Endothelial cell of umbilical vein (primary cell): ENCODE data around the gene TP53AIP1.

Source experiments
- EZH2 ChIP-seq: IDR thresholded peaks from 2 replicates; pipeline ENCODE4 v1.6.1; 2012; ENCODE audit warnings: borderline replicate concordance, low read depth, mild to moderate bottlenecking, moderate library complexity, low read length, inconsistent platforms; ENCODE audit not compliant: severe bottlenecking
- GATA2 ChIP-seq: IDR thresholded peaks from 2 replicates; pipeline ENCODE4 v1.7.0; 2011; ENCODE audit warnings: low read depth, mild to moderate bottlenecking, moderate library complexity, mixed read lengths, low read length; ENCODE audit not compliant: insufficient read length, insufficient read depth
- JUN ChIP-seq: IDR thresholded peaks from 2 replicates; pipeline ENCODE4 v1.6.1; 2011; ENCODE audit warnings: borderline replicate concordance, low read depth; ENCODE audit not compliant: insufficient read length, insufficient read depth
- MYC ChIP-seq: IDR thresholded peaks from one replicate; pipeline ENCODE4 v1.6.1; 2011; ENCODE audit warnings: mild to moderate bottlenecking, low read depth, low read length
- POLR2A ChIP-seq: IDR thresholded peaks from 2 replicates; pipeline ENCODE4 v1.6.1; 2012; ENCODE audit warnings: low read depth, mild to moderate bottlenecking, control low read depth, low read length
- POLR2AphosphoS5 ChIP-seq: IDR thresholded peaks from 2 replicates; pipeline ENCODE4 v1.6.1; 2012; ENCODE audit warnings: low read depth, mild to moderate bottlenecking, control low read depth, low read length, moderate library complexity; ENCODE audit not compliant: insufficient read depth
- TF ChIP-seq, protein P1 (sequence below), 2 donors: IDR thresholded peaks; 1 replicate in 1 of 2; 2 replicates in 1 of 2; pipeline ENCODE4 v1.5.1; 2011; ENCODE audit warnings: low read length in 2 of 2, mild to moderate bottlenecking in 2 of 2, moderate library complexity in 2 of 2, control low read depth in 1 of 2, inconsistent platforms in 1 of 2, low read depth in 1 of 2; ENCODE audit not compliant: insufficient read depth in 1 of 2; ENCODE audit errors: extremely low read depth in 1 of 2
- TF ChIP-seq, protein P2 (sequence below): IDR thresholded peaks from 2 replicates; pipeline ENCODE4 v1.6.1; 2011; ENCODE audit not compliant: insufficient read depth, insufficient read length

DNA sequence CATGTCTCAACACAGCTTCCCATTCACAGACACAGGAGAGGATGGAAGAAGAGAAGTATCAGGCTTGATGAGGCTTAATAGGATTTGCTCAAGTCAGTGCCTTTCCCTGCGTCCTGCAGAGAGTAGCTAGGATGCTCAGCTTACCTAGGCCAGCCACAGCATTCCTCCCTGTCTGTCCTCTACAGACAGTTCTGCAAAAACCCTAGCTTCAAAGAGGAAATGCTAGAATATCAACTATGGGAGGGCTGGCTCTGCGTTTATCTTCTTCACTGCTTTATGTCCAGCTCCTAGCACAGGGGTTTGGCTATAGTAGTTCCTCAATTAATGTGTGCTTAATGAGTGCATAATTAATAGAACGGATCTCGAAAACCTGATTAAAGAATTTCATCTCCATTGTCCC is 35.1 kb downstream of the TP53AIP1 start:
- TF ChIP-seq, protein P1, sequence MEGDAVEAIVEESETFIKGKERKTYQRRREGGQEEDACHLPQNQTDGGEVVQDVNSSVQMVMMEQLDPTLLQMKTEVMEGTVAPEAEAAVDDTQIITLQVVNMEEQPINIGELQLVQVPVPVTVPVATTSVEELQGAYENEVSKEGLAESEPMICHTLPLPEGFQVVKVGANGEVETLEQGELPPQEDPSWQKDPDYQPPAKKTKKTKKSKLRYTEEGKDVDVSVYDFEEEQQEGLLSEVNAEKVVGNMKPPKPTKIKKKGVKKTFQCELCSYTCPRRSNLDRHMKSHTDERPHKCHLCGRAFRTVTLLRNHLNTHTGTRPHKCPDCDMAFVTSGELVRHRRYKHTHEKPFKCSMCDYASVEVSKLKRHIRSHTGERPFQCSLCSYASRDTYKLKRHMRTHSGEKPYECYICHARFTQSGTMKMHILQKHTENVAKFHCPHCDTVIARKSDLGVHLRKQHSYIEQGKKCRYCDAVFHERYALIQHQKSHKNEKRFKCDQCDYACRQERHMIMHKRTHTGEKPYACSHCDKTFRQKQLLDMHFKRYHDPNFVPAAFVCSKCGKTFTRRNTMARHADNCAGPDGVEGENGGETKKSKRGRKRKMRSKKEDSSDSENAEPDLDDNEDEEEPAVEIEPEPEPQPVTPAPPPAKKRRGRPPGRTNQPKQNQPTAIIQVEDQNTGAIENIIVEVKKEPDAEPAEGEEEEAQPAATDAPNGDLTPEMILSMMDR (IDR thresholded peaks at IDR 0.05; ENCODE audit: extremely low read depth in 1 of 2, insufficient read depth in 1 of 2, low read depth in 1 of 2, low read length in 2 of 2): no peak
- TF ChIP-seq POLR2AphosphoS5 (no peak), POLR2A (no peak), JUN (no peak), EZH2 (no peak), GATA2 (no peak), MYC (no peak)
- TF ChIP-seq, protein P2, sequence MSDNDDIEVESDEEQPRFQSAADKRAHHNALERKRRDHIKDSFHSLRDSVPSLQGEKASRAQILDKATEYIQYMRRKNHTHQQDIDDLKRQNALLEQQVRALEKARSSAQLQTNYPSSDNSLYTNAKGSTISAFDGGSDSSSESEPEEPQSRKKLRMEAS: no peak
